ENCODE results near the gene PITPNB. TPM values are rescaled to one million over a fixed set of nuclear protein-coding genes. Genes with fewer than 3 reads are reported as not detected.

The PITPNB gene
- total RNA-seq, 6 donors from 2014 or later: 26.6 to 65.9 (median 41.0) TPM

DNA sequence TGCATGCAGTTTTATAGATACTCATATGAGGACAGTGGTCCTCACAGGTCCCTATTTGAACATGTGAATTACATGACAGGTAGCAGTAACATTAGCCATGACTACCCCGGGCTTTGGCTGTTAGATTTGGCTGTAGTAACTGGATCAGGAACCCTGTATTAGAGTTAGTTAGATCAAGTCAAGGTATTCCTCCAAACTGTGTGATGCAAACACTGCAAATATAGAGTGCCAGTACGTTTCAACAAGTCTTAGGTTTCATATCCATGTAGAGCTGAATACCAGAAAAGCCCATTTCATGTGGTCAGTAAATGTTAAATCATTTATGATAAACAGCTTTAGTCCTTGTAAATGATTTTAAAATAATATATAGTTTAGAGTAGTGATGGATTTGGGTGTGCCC, 29.5 kb upstream of the PITPNB start:
- Histone ChIP-seq H3K36me3 (no peaks in the 10 kb centered on the region), H3K27me3 (no peaks in the 10 kb centered on the region), H3K9me3 (no peaks in the 10 kb centered on the region), H3K27ac (no peak overlapping the region), H3K4me1 (peaks cover 0 to 8% (median 0%) of the 10 kb centered on the region in 4 donors), H3K4me3 (no peak overlapping the region)
- ATAC-seq (ENCODE audit: low FRiP score in 2 of 2) (no peak), DNase-seq (no peak)
- WGBS, 2 donors: 89 to 96% methylated on average over 2 of the region's 2 CpGs
- no peak for TF ChIP-seq POLR2A (IDR thresholded peaks at IDR 0.05)
- TF ChIP-seq POLR2AphosphoS5 (IDR thresholded peaks at IDR 0.05): no peak
- TF ChIP-seq EP300 (IDR thresholded peaks at IDR 0.05): no peak
- TF ChIP-seq, protein P1, sequence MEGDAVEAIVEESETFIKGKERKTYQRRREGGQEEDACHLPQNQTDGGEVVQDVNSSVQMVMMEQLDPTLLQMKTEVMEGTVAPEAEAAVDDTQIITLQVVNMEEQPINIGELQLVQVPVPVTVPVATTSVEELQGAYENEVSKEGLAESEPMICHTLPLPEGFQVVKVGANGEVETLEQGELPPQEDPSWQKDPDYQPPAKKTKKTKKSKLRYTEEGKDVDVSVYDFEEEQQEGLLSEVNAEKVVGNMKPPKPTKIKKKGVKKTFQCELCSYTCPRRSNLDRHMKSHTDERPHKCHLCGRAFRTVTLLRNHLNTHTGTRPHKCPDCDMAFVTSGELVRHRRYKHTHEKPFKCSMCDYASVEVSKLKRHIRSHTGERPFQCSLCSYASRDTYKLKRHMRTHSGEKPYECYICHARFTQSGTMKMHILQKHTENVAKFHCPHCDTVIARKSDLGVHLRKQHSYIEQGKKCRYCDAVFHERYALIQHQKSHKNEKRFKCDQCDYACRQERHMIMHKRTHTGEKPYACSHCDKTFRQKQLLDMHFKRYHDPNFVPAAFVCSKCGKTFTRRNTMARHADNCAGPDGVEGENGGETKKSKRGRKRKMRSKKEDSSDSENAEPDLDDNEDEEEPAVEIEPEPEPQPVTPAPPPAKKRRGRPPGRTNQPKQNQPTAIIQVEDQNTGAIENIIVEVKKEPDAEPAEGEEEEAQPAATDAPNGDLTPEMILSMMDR (IDR thresholded peaks at IDR 0.05): no peak

DNA sequence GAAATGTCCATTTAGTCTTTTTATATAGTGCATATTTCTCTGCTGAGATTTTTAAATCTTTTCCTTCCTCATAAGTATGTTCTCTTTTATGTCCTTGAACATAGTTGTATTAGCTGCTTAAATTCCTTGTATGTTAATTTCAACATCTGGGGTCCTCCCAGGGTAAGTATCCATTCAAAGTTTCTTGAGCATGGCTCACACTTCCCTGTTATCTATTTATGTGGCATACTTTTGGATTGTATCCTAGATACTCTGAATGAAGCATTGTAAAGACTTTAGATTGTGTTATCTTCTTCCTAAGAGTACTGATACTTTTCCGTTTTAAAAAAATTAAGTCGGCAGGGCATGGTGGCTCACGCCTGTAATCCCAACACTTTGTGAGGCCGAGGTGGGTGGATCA, 28.4 kb upstream of the PITPNB start:
- no peaks in the 10 kb centered on the region for H3K27me3 ChIP-seq
- TF ChIP-seq, protein P1 (IDR thresholded peaks at IDR 0.05): no peak
- ATAC-seq (ENCODE audit: low FRiP score in 2 of 2) (no peak), DNase-seq (no peak)
- peaks cover 0 to 8% (median 0%) of the 10 kb centered on the region in 4 donors for H3K4me1 ChIP-seq
- H3K4me3 ChIP-seq: no peak overlapping the region
- H3K27ac ChIP-seq: no peak overlapping the region
- 93 to 98% methylated on average over 4 of the region's 4 CpGs for WGBS, 2 donors
- no peaks in the 10 kb centered on the region for H3K9me3 ChIP-seq
- H3K36me3 ChIP-seq: peaks cover 0 to 2% (median under 1%) of the 10 kb centered on the region in 4 donors

DNA sequence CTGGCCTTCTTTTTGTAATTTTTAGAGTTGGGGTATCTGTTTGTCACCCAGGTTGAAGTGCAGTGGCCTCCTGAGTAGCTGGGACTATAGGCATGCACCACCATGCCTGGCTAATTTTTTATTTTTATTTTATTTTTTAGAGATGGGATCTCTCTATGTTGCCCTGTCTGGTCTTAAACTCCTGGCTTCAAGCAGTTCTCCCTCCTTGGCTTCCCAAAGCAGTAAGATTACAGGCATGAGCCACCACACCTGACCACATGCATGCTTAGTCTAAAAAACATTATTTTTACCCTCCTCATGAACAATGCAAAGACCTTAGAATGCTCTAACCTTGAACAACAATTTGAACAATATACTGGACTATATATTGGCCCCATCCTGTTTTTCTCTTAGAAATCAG, 22.1 kb upstream of the PITPNB start:
- H3K36me3 ChIP-seq: peaks cover 0 to 5% (median under 1%) of the 10 kb centered on the region in 4 donors
- H3K27ac ChIP-seq: no peak overlapping the region
- H3K27me3 ChIP-seq: no peaks in the 10 kb centered on the region
- H3K4me3 ChIP-seq: no peak overlapping the region
- no peaks in the 10 kb centered on the region for H3K4me1 ChIP-seq
- no peaks in the 10 kb centered on the region for H3K9me3 ChIP-seq
- no peak for DNase-seq
- no peak for ATAC-seq (ENCODE audit: low FRiP score in 2 of 2)
- TF ChIP-seq POLR2A (IDR thresholded peaks at IDR 0.05) (no peak), POLR2AphosphoS5 (IDR thresholded peaks at IDR 0.05) (no peak), EP300 (IDR thresholded peaks at IDR 0.05) (no peak)
- TF ChIP-seq, protein P1 (IDR thresholded peaks at IDR 0.05): no peak

DNA sequence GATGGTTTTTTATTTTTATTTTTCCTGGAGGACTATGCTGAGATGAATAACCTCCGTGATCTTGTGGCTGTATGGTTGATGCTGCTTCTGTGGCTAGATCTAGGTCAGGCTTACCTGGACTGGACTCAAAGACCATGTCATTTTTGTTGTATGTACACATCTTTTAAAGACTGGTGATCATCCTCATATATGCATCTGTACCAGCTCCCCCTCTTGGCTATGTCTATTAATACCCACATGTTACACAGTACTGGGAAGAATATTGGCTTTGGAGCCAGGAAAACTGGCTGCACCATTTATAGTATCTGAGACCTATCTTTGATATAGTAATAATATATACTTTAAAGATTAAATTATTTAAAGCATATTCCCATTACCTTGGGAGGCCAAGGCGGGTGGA, 18.4 kb upstream of the PITPNB start:
- no peak for DNase-seq
- Histone ChIP-seq H3K36me3 (peaks cover 0 to 4% (median 0%) of the 10 kb centered on the region in 4 donors), H3K27me3 (no peaks in the 10 kb centered on the region), H3K4me1 (no peaks in the 10 kb centered on the region), H3K9me3 (no peaks in the 10 kb centered on the region), H3K27ac (no peak overlapping the region), H3K4me3 (no peak overlapping the region)
- 96% methylated on average over 2 of the region's 2 CpGs for WGBS, 2 donors
- no peak for ATAC-seq (ENCODE audit: low FRiP score in 2 of 2)
- TF ChIP-seq, protein P1 (IDR thresholded peaks at IDR 0.05): no peak
- TF ChIP-seq POLR2AphosphoS5 (IDR thresholded peaks at IDR 0.05): no peak
- TF ChIP-seq EP300 (IDR thresholded peaks at IDR 0.05): no peak
- TF ChIP-seq POLR2A (IDR thresholded peaks at IDR 0.05): no peak

DNA sequence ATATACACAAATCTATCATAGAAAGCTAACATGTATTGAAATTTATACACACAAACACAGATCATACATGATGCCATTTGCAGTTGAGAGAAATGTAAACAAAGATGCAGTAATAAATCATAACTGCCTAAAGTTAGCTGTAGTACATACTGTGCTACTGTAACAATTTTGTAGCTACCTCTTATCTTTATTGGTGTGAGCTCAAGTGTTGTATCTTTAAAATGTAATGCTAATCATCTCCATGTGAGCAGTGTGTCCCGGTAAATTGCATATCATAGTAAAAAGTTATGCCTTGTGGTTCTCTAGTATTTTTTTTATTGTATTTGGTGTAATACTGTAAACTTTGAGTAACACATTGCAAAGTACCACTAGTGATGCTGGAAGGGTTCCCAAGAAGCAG, 16.8 kb upstream of the PITPNB start:
- H3K4me3 ChIP-seq: no peak overlapping the region
- H3K27ac ChIP-seq: no peak overlapping the region
- no peaks in the 10 kb centered on the region for H3K9me3 ChIP-seq
- 93 to 96% methylated on average over 1 of the region's 1 CpG for WGBS, 2 donors
- ATAC-seq (ENCODE audit: low FRiP score in 2 of 2) (no peak), DNase-seq (no peak)
- no peaks in the 10 kb centered on the region for H3K27me3 ChIP-seq
- no peaks in the 10 kb centered on the region for H3K4me1 ChIP-seq
- TF ChIP-seq EP300 (IDR thresholded peaks at IDR 0.05): no peak
- no peak for TF ChIP-seq POLR2AphosphoS5 (IDR thresholded peaks at IDR 0.05)
- no peaks in the 10 kb centered on the region for H3K36me3 ChIP-seq
